Measurements from ENCODE around the gene ZBED4. TPM values are rescaled to one million over a fixed set of nuclear protein-coding genes. Genes with fewer than 3 reads are reported as not detected.

The ZBED4 gene
- total RNA-seq, 4 donors from 2014 or later, result 0.59 to 16.4 (median 12.7) TPM

GRCh38 chr22:49811020-49811791, 42.4 kb upstream of the ZBED4 start:
- Histone ChIP-seq H3K4me1 (peaks cover 0 to 6% of the 10 kb centered on the region in 2 donors), H3K27ac (no peak overlapping the region), H3K9me3 (no peaks in the 10 kb centered on the region), H3K36me3 (no peaks in the 10 kb centered on the region), H3K4me3 (no peak overlapping the region), H3K27me3 (no peaks in the 10 kb centered on the region)
- intact Hi-C loops (cut with DNase I; ENCODE audit: low total_unique reads), result no loop called here
- TF ChIP-seq, protein P1, sequence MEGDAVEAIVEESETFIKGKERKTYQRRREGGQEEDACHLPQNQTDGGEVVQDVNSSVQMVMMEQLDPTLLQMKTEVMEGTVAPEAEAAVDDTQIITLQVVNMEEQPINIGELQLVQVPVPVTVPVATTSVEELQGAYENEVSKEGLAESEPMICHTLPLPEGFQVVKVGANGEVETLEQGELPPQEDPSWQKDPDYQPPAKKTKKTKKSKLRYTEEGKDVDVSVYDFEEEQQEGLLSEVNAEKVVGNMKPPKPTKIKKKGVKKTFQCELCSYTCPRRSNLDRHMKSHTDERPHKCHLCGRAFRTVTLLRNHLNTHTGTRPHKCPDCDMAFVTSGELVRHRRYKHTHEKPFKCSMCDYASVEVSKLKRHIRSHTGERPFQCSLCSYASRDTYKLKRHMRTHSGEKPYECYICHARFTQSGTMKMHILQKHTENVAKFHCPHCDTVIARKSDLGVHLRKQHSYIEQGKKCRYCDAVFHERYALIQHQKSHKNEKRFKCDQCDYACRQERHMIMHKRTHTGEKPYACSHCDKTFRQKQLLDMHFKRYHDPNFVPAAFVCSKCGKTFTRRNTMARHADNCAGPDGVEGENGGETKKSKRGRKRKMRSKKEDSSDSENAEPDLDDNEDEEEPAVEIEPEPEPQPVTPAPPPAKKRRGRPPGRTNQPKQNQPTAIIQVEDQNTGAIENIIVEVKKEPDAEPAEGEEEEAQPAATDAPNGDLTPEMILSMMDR (IDR thresholded peaks at IDR 0.05), result no peak
- TF ChIP-seq POLR2A (IDR thresholded peaks at IDR 0.05), result no peak
- DNase-seq, result no peak

DNA sequence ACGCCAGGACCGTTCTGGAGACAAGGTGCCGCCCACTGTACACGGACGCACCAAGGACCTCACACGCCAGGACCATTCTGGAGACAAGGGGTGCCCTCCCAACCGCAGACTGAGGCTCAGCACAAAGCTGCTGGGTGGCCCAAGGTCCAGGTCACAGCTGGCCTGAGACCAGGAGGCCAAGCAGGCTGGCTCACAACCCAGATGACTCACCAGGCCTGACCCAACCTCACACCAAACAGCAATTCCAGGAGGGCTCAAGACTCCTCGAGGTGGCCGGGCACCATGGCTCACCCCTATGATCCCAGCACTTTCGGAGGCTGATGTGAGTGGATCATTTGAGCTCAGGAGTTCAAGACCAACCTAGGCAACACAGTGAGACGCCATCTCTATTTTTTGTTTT, 40.8 kb upstream of the ZBED4 start:
- no peak for DNase-seq
- Histone ChIP-seq H3K9me3 (no peaks in the 10 kb centered on the region), H3K27me3 (no peaks in the 10 kb centered on the region), H3K27ac (no peak overlapping the region), H3K4me3 (no peak overlapping the region), H3K4me1 (peaks cover 0 to 6% of the 10 kb centered on the region in 2 donors), H3K36me3 (no peaks in the 10 kb centered on the region)
- TF ChIP-seq POLR2A (IDR thresholded peaks at IDR 0.05), result no peak
- TF ChIP-seq, protein P1 (IDR thresholded peaks at IDR 0.05), result no peak
- intact Hi-C loops (cut with DNase I; ENCODE audit: low total_unique reads), result no loop called here

- Histone ChIP-seq H3K27ac (no peak overlapping the region), H3K4me1 (peaks cover 0 to 6% of the 10 kb centered on the region in 2 donors), H3K36me3 (no peaks in the 10 kb centered on the region), H3K27me3 (no peaks in the 10 kb centered on the region), H3K9me3 (no peaks in the 10 kb centered on the region), H3K4me3 (no peak overlapping the region)
- no peak for DNase-seq
- TF ChIP-seq, protein P1 (IDR thresholded peaks at IDR 0.05), result no peak
- TF ChIP-seq POLR2A (IDR thresholded peaks at IDR 0.05), result no peak
- intact Hi-C loops (cut with DNase I; ENCODE audit: low total_unique reads), result no loop called here
Observed at GRCh38 chr22:49814164-49814686, 39.4 kb upstream of the ZBED4 start.

DNA sequence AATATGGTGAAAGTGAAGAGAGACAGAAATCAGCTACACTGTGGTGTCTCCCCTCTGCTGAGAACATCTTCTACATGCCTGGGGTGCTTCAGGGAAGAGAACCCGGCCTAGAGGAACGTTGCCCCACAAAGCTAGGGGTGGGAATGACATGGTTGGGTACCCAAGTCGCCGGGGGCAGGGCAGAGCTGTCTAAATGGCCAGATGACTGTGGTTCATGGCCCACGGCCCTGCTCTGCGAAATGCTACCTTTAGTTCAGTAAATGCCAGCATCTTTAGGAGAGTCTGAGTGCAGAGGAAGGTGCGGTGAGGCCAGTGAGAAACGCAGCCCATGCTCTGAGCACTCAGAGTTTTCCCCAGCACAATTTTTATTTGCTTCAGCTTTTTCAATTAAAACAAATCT, 38.8 kb upstream of the ZBED4 start:
- Histone ChIP-seq H3K4me3 (no peak overlapping the region), H3K36me3 (no peaks in the 10 kb centered on the region), H3K4me1 (peaks cover 0 to 6% of the 10 kb centered on the region in 2 donors), H3K9me3 (no peaks in the 10 kb centered on the region), H3K27ac (no peak overlapping the region), H3K27me3 (no peaks in the 10 kb centered on the region)
- intact Hi-C loops (cut with DNase I; ENCODE audit: low total_unique reads), result no loop called here
- no peak for DNase-seq
- TF ChIP-seq, protein P1 (IDR thresholded peaks at IDR 0.05), result no peak
- no peak for TF ChIP-seq POLR2A (IDR thresholded peaks at IDR 0.05)

DNA sequence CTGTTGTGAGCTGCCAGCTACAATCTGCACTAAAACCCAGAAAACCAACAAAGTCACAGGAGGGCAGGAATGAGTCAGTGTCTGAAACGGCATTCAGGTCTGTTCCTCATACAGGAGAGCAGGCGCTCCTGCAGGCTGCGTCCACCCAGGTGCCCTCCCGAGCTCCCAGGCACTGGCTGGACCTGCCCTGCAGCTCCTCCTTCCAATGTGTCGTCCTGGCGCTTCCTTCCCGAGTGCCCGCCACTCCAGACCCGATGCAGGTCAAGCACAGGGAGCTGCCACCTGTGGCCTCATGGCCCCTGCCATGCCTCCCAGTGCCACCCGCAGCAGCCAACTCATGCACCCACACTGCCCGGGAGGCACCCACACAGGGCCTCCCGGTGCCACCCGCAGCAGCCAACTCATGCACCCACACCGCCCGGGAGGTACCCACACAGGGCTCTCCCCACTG, 38.0 kb upstream of the ZBED4 start:
- DNase-seq, result no peak
- no peak overlapping the region for H3K27ac ChIP-seq
- no peaks in the 10 kb centered on the region for H3K36me3 ChIP-seq
- H3K9me3 ChIP-seq, result no peaks in the 10 kb centered on the region
- TF ChIP-seq, protein P1 (IDR thresholded peaks at IDR 0.05), result no peak
- TF ChIP-seq POLR2A (IDR thresholded peaks at IDR 0.05), result no peak
- no peak overlapping the region for H3K4me3 ChIP-seq
- peaks cover 0 to 6% of the 10 kb centered on the region in 2 donors for H3K4me1 ChIP-seq
- intact Hi-C loops (cut with DNase I; ENCODE audit: low total_unique reads), result no loop called here
- no peaks in the 10 kb centered on the region for H3K27me3 ChIP-seq

Data from uterus (tissue), 4 donors.